Measurements from ENCODE around the gene EIF4EBP2. TPM values are rescaled to one million over a fixed set of nuclear protein-coding genes. Genes with fewer than 3 reads are reported as not detected.

EIF4EBP2 gene
- total RNA-seq, 1 experiment from 2014 or later, result 80.3 TPM

- no peak overlapping the region for H3K4me2 ChIP-seq
- no peak for TF ChIP-seq EZH2 (IDR thresholded peaks at IDR 0.05; ENCODE audit: low read depth)
- TF ChIP-seq CTCF (conservative IDR thresholded peaks at IDR 0.05), result no peak
- no peak overlapping the region for H3K27ac ChIP-seq
- no peak for DNase-seq
- H2AFZ ChIP-seq, result no peak overlapping the region
- BruUV-seq (replicated peaks), result no TSS peak
- no peaks in the 10 kb centered on the region for H3K36me3 ChIP-seq (ENCODE audit: low read depth)
- H3K4me1 ChIP-seq (replicated peaks; ENCODE audit: insufficient read depth), result peaks cover 24% of the 10 kb centered on the region
- peaks cover 21% of the 10 kb centered on the region; the same call in 1 of the 2 replicates for H3F3A ChIP-seq (ENCODE audit: insufficient read depth, low read depth)
- no peaks in the 10 kb centered on the region for H3K9me3 ChIP-seq (ENCODE audit: insufficient read depth, low read depth)
- H3K79me2 ChIP-seq (ENCODE audit: low read depth), result peaks cover 9% of the 10 kb centered on the region
- POLR2A ChIA-PET (ENCODE audit: unreplicated experiment), result interaction anchor here (0.6 kb wide), 1 partner anchor 394 kb away, joined by 3 read pairs; no protein-coding TSS in a partner anchor
- no peaks in the 10 kb centered on the region for H3K27me3 ChIP-seq (ENCODE audit: insufficient read depth, low read depth)
- no peak overlapping the region for H3K4me3 ChIP-seq
- CTCF ChIA-PET, result interaction anchor here (0.6 to 1.4 kb wide), 2 partner anchors 86 to 103 kb away, joined by 3 to 6 read pairs; no protein-coding TSS in a partner anchor
- intact Hi-C loops (cut with micrococcal nuclease; ENCODE audit: unreplicated experiment), result no loop called here
- no peaks in the 10 kb centered on the region for H4K20me1 ChIP-seq (ENCODE audit: insufficient read depth)
- no peaks in the 10 kb centered on the region for H3K9me2 ChIP-seq (ENCODE audit: insufficient read depth)
These were observed 44.9 kb upstream of the EIF4EBP2 start for GRCh38 chr10:70359017-70359550.

- H3F3A ChIP-seq (ENCODE audit: insufficient read depth, low read depth), result peaks cover 23% of the 10 kb centered on the region; the same call in 1 of the 2 replicates
- no peaks in the 10 kb centered on the region for H3K9me2 ChIP-seq (ENCODE audit: insufficient read depth)
- no peak for DNase-seq
- CTCF ChIA-PET, result interaction anchor here (0.6 kb wide), 1 partner anchor 27 kb away, joined by 9 read pairs; no protein-coding TSS in a partner anchor
- H3K79me2 ChIP-seq (ENCODE audit: low read depth), result peaks cover 9% of the 10 kb centered on the region
- no peak overlapping the region for H3K4me3 ChIP-seq
- H3K4me1 ChIP-seq (replicated peaks; ENCODE audit: insufficient read depth), result peaks cover 29% of the 10 kb centered on the region
- no peaks in the 10 kb centered on the region for H3K27me3 ChIP-seq (ENCODE audit: insufficient read depth, low read depth)
- H2AFZ ChIP-seq, result no peak overlapping the region
- no peaks in the 10 kb centered on the region for H4K20me1 ChIP-seq (ENCODE audit: insufficient read depth)
- intact Hi-C loops (cut with micrococcal nuclease; ENCODE audit: unreplicated experiment), result loop anchor here (10.0 kb wide), 1 partner anchor 215 kb away; the partner anchor contains the start of gene TYSND1
- no peak for TF ChIP-seq CTCF (conservative IDR thresholded peaks at IDR 0.05)
- TF ChIP-seq EZH2 (IDR thresholded peaks at IDR 0.05; ENCODE audit: low read depth), result no peak
- no peak overlapping the region for H3K4me2 ChIP-seq
- no peaks in the 10 kb centered on the region for H3K9me3 ChIP-seq (ENCODE audit: insufficient read depth, low read depth)
- no TSS peak for BruUV-seq (replicated peaks)
- no peak overlapping the region for H3K27ac ChIP-seq
- H3K36me3 ChIP-seq (ENCODE audit: low read depth), result no peaks in the 10 kb centered on the region
- POLR2A ChIA-PET (ENCODE audit: unreplicated experiment), result no interaction called here
These were observed 43.7 kb upstream of the EIF4EBP2 start for GRCh38 chr10:70360215-70360614.

- H3K9me2 ChIP-seq (ENCODE audit: insufficient read depth), result no peaks in the 10 kb centered on the region
- no peaks in the 10 kb centered on the region for H4K20me1 ChIP-seq (ENCODE audit: insufficient read depth)
- peaks cover 29% of the 10 kb centered on the region for H3K4me1 ChIP-seq (replicated peaks; ENCODE audit: insufficient read depth)
- no peak overlapping the region for H2AFZ ChIP-seq
- no peaks in the 10 kb centered on the region for H3K27me3 ChIP-seq (ENCODE audit: insufficient read depth, low read depth)
- no TSS peak for BruUV-seq (replicated peaks)
- no peaks in the 10 kb centered on the region for H3K9me3 ChIP-seq (ENCODE audit: insufficient read depth, low read depth)
- H3F3A ChIP-seq (ENCODE audit: insufficient read depth, low read depth), result peaks cover 21% of the 10 kb centered on the region; the same call in 1 of the 2 replicates
- no peaks in the 10 kb centered on the region for H3K36me3 ChIP-seq (ENCODE audit: low read depth)
- H3K27ac ChIP-seq, result 0 out of 2 replicates have a peak overlapping the region, but pooled peaks have one; percentile 6
- no peak for TF ChIP-seq CTCF (conservative IDR thresholded peaks at IDR 0.05)
- intact Hi-C loops (cut with micrococcal nuclease; ENCODE audit: unreplicated experiment), result loop anchor here (10.0 kb wide), 1 partner anchor 218 kb away; the partner anchor contains the start of gene TYSND1
- H3K4me2 ChIP-seq, result no peak overlapping the region
- ChIA-PET POLR2A (ENCODE audit: unreplicated experiment) (no interaction called here), CTCF (no interaction called here)
- DNase-seq, result no peak
- H3K4me3 ChIP-seq, result no peak overlapping the region
- peaks cover 9% of the 10 kb centered on the region for H3K79me2 ChIP-seq (ENCODE audit: low read depth)
These were observed 41.6 kb upstream of the EIF4EBP2 start for GRCh38 chr10:70362328-70362727.
